ENCODE results near the gene TOMM5. TPM values are rescaled to one million over a fixed set of nuclear protein-coding genes. Genes with fewer than 3 reads are reported as not detected.

TOMM5 gene
- polyA plus RNA-seq, 1 of the 3 experiments (the other 2 are of a cell fraction) = 255 TPM

- no peak for TF ChIP-seq RCOR1 (IDR thresholded peaks at IDR 0.05; ENCODE audit: low read length)
- TF ChIP-seq MAX (IDR thresholded peaks at IDR 0.05; ENCODE audit: low read depth) = no peak
- no peak for TF ChIP-seq SIN3A (IDR thresholded peaks at IDR 0.05; ENCODE audit: borderline replicate concordance, low read depth, low read length)
- TF ChIP-seq IRF3 (IDR thresholded peaks at IDR 0.05; ENCODE audit: low read depth, low read length) = no peak
These were observed 48.9 kb downstream of the TOMM5 start (continued) for GRCh38 chr9:37543468-37543867.

GRCh38 chr9:37542895-37543294 lies 49.5 kb downstream of the TOMM5 start:
- Histone ChIP-seq H3K9me2 (no peaks in the 10 kb centered on the region), H2AFZ (ENCODE audit: low read depth) (no peak overlapping the region), H3K4me3 (ENCODE audit: low read depth in 2 of 2, low read length in 1 of 2) (no peak overlapping the region), H4K20me1 (ENCODE audit: insufficient read depth) (no peaks in the 10 kb centered on the region), H3F3A (replicated peaks; ENCODE audit: insufficient read depth) (no peaks in the 10 kb centered on the region), H3K27ac (ENCODE audit: low read depth in 2 of 2, low read length in 1 of 2) (no peak overlapping the region), H3K27me3 (ENCODE audit: insufficient read depth) (no peaks in the 10 kb centered on the region), H3K9me3 (no peaks in the 10 kb centered on the region), H3K4me1 (ENCODE audit: control insufficient read depth in 1 of 2, insufficient read depth in 2 of 2, low read depth in 1 of 2, low read length in 1 of 2) (no peaks in the 10 kb centered on the region), H3K79me2 (ENCODE audit: insufficient read depth) (no peaks in the 10 kb centered on the region), H3K36me3 (replicated peaks in 1 of 2; ENCODE audit: control insufficient read depth in 1 of 2, insufficient read depth in 2 of 2, low read length in 1 of 2) (peaks cover 3 to 6% of the 10 kb centered on the region in 2 experiments), H3K4me2 (no peak overlapping the region), H3K9ac (no peak overlapping the region)
- no peak for DNase-seq
- TF ChIP-seq SMC3 (IDR thresholded peaks at IDR 0.05; ENCODE audit: low read depth, low read length) (no peak), JUND (IDR thresholded peaks at IDR 0.05) (no peak), NFIC (IDR thresholded peaks at IDR 0.05; ENCODE audit: borderline replicate concordance) (no peak), RFX5 (IDR thresholded peaks at IDR 0.05; ENCODE audit: low read length) (no peak), POLR2AphosphoS5 (IDR thresholded peaks at IDR 0.05; ENCODE audit: low read depth, low read length) (no peak), FOXM1 (IDR thresholded peaks at IDR 0.05; ENCODE audit: low read depth) (no peak), TEAD4 (IDR thresholded peaks at IDR 0.05; ENCODE audit: borderline replicate concordance, insufficient read depth) (no peak), SIN3A (IDR thresholded peaks at IDR 0.05; ENCODE audit: borderline replicate concordance, low read depth, low read length) (no peak), USF1 (IDR thresholded peaks at IDR 0.05; ENCODE audit: borderline replicate concordance, low read depth) (no peak), TAF1 (IDR thresholded peaks at IDR 0.05; ENCODE audit: borderline replicate concordance, low read depth, low read length) (no peak)
- ChIA-PET CTCF (no interaction called here), POLR2A (no interaction called here)
- 60% methylated on average over 1 of the region's 1 CpG for WGBS (ENCODE audit: low lambda C conversion rate)

GRCh38 chr9:37542488-37542887 lies 49.9 kb downstream of the TOMM5 start:
- DNase-seq = no peak
- no peaks in the 10 kb centered on the region for H3K4me1 ChIP-seq (ENCODE audit: control insufficient read depth in 1 of 2, insufficient read depth in 2 of 2, low read depth in 1 of 2, low read length in 1 of 2)
- POLR2A ChIA-PET = no interaction called here
- no peaks in the 10 kb centered on the region for H4K20me1 ChIP-seq (ENCODE audit: insufficient read depth)
- H3K9me3 ChIP-seq = no peaks in the 10 kb centered on the region
- H3K36me3 ChIP-seq (replicated peaks in 1 of 2; ENCODE audit: control insufficient read depth in 1 of 2, insufficient read depth in 2 of 2, low read length in 1 of 2) = peaks cover 3 to 8% of the 10 kb centered on the region in 2 experiments
- H3K4me2 ChIP-seq = no peak overlapping the region
- no peak overlapping the region for H3K27ac ChIP-seq (ENCODE audit: low read depth in 2 of 2, low read length in 1 of 2)
- no peak overlapping the region for H2AFZ ChIP-seq (ENCODE audit: low read depth)
- H3K4me3 ChIP-seq (ENCODE audit: low read depth in 2 of 2, low read length in 1 of 2) = no peak overlapping the region
- H3K79me2 ChIP-seq (ENCODE audit: insufficient read depth) = no peaks in the 10 kb centered on the region
- no peaks in the 10 kb centered on the region for H3F3A ChIP-seq (replicated peaks; ENCODE audit: insufficient read depth)
- CTCF ChIA-PET = no interaction called here
- 95% methylated on average over 6 of the region's 6 CpGs for WGBS (ENCODE audit: low lambda C conversion rate)
- no peak overlapping the region for H3K9ac ChIP-seq
- H3K9me2 ChIP-seq = no peaks in the 10 kb centered on the region
- no peaks in the 10 kb centered on the region for H3K27me3 ChIP-seq (ENCODE audit: insufficient read depth)
- no peak for TF ChIP-seq FOXJ3 (CRISPR knock-in tag; IDR thresholded peaks at IDR 0.05)
- no peak for TF ChIP-seq RXRA (IDR thresholded peaks at IDR 0.05; ENCODE audit: borderline replicate concordance, low read depth)
- no peak for TF ChIP-seq NRF1 (IDR thresholded peaks at IDR 0.05; ENCODE audit: low read depth, low read length)
- TF ChIP-seq CHD2 (IDR thresholded peaks at IDR 0.05; ENCODE audit: low read length, partially characterized antibody) = no peak
- TF ChIP-seq JUND (IDR thresholded peaks at IDR 0.05) = no peak
- no peak for TF ChIP-seq EP300 (IDR thresholded peaks at IDR 0.05; ENCODE audit: borderline replicate concordance in 1 of 2, low read depth in 1 of 2, low read length in 1 of 2)
- no peak for TF ChIP-seq GABPA (IDR thresholded peaks at IDR 0.05; ENCODE audit: low read depth)
- no peak for TF ChIP-seq TCF12 (IDR thresholded peaks at IDR 0.05)
- no peak for TF ChIP-seq REST (IDR thresholded peaks at IDR 0.05; ENCODE audit: low read depth, low read length)
- no peak for TF ChIP-seq PBX3 (IDR thresholded peaks at IDR 0.05)
- no peak for TF ChIP-seq RCOR1 (IDR thresholded peaks at IDR 0.05; ENCODE audit: low read length)
- TF ChIP-seq ELF1 (IDR thresholded peaks at IDR 0.05) = no peak
